DND-41 (cell line): Measurements from ENCODE around the gene CCNY.

ENCODE experiments used
- ATAC-seq: fragments of 200-7000 bp; cut with Tn5 transposase; 3 replicates; pipeline ENCODE4 v1.9.1; 2021; ENCODE audit warnings: low read depth; ENCODE audit not compliant: insufficient read depth
- DNase-seq: peaks from one replicate; pipeline ENCODE4 v3.0.0-alpha.2; 2020
- H2AFZ ChIP-seq: 2 replicates; pipeline ENCODE4 v1.6.0; 2012; ENCODE audit warnings: low read depth, low read length
- H3K27ac ChIP-seq: 2 replicates; pipeline ENCODE4 v1.5.1; 2012; ENCODE audit warnings: low read length, inconsistent platforms
- H3K27me3 ChIP-seq: fragments of 200-600 bp; sonication (generic); 2 replicates; pipeline ENCODE4 v1.6.0; 2012; ENCODE audit warnings: low read length, mild to moderate bottlenecking, inconsistent platforms; ENCODE audit not compliant: insufficient read depth, poor library complexity
- H3K36me3 ChIP-seq: 2 replicates; pipeline ENCODE4 v1.5.1; 2012; ENCODE audit warnings: low read length, inconsistent platforms; ENCODE audit not compliant: insufficient read depth
- H3K4me1 ChIP-seq: 2 replicates; pipeline ENCODE4 v1.5.1; 2012; ENCODE audit warnings: mild to moderate bottlenecking, low read length; ENCODE audit not compliant: insufficient read depth
- H3K4me2 ChIP-seq: 2 replicates; pipeline ENCODE4 v1.6.0; 2012; ENCODE audit warnings: mild to moderate bottlenecking, moderate library complexity, low read length, inconsistent platforms; ENCODE audit not compliant: insufficient read depth
- H3K4me3 ChIP-seq, 2 experiments: fragments of 200-600 bp in 1 of 2; shearing (Covaris generic) in 1 of 2; 2 replicates each; pipeline ENCODE4 v1.5.1; 2012 to 2016; ENCODE audit warnings: inconsistent platforms in 2 of 2, low read length in 2 of 2, mild to moderate bottlenecking in 2 of 2, low read depth in 1 of 2, moderate library complexity in 1 of 2
- H3K79me2 ChIP-seq: 2 replicates; pipeline ENCODE4 v1.6.0; 2012; ENCODE audit warnings: low read length, inconsistent platforms; ENCODE audit not compliant: insufficient read depth
- H3K9ac ChIP-seq: 2 replicates; pipeline ENCODE4 v1.6.0; 2012; ENCODE audit warnings: low read depth, mild to moderate bottlenecking, inconsistent platforms, low read length, moderate library complexity
- H3K9me3 ChIP-seq: 2 replicates; pipeline ENCODE4 v1.5.1; 2012; ENCODE audit warnings: low read length, moderate library complexity, mild to moderate bottlenecking, inconsistent platforms; ENCODE audit not compliant: insufficient read depth, severe bottlenecking
- H4K20me1 ChIP-seq: 2 replicates; pipeline ENCODE4 v1.6.0; 2012; ENCODE audit warnings: low read length; ENCODE audit not compliant: insufficient read depth
- EZH2 ChIP-seq: IDR thresholded peaks from 3 replicates; pipeline ENCODE4 v1.6.1; 2012; ENCODE audit warnings: borderline replicate concordance, low read depth, mild to moderate bottlenecking, moderate library complexity, low read length, inconsistent platforms; ENCODE audit not compliant: severe bottlenecking
- TF ChIP-seq, protein P1 (sequence below): IDR thresholded peaks from 2 replicates; pipeline ENCODE4 v1.5.1; 2012; ENCODE audit warnings: borderline replicate concordance, low read length, moderate library complexity, mild to moderate bottlenecking; ENCODE audit not compliant: poor library complexity, severe bottlenecking; ENCODE audit errors: extremely low read depth

CCNY gene

DNA sequence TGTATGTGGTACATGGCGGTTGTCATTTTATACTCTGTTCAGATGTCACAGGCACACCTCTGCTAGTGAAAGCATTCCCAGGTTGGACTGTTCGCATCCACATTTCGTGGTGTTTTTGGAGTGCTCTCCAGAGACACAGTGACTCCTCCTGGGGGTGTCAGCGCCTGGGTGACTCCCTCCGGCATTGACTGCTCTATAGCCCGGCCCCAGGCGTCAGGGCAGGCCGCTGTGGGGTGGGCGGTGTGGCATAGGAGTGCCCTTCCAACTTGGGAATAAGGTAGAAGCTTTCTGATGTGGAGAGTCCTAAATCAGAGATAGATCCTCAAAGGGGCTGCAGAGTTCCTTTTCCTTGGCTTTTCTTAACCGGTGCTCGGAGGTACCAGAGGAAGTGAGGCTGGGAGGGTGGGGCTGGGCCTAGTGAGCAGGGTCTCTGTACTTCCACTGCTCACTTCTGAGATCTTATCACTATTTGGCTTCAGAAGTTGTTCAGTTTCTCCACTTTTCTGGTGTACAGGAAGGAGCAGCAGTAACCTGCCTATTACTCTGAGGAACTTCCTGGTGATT is 32.3 kb downstream of the CCNY start:
- Histone ChIP-seq H3K9me3 (no peaks in the 10 kb centered on the region), H3K27ac (peak overlapping the region; percentile 24), H3K4me3 (no peak overlapping the region), H2AFZ (no peak overlapping the region), H3K9ac (no peak overlapping the region), H4K20me1 (peaks cover 77% of the 10 kb centered on the region), H3K4me2 (peak overlapping the region; percentile 13; the same call in 1 of the 2 replicates), H3K27me3 (no peaks in the 10 kb centered on the region), H3K79me2 (peaks cover 97% of the 10 kb centered on the region), H3K36me3 (no peaks in the 10 kb centered on the region), H3K4me1 (peaks cover 14% of the 10 kb centered on the region)
- ATAC-seq (peak; percentile 90), DNase-seq (peak; percentile 46)
- TF ChIP-seq, protein P1, sequence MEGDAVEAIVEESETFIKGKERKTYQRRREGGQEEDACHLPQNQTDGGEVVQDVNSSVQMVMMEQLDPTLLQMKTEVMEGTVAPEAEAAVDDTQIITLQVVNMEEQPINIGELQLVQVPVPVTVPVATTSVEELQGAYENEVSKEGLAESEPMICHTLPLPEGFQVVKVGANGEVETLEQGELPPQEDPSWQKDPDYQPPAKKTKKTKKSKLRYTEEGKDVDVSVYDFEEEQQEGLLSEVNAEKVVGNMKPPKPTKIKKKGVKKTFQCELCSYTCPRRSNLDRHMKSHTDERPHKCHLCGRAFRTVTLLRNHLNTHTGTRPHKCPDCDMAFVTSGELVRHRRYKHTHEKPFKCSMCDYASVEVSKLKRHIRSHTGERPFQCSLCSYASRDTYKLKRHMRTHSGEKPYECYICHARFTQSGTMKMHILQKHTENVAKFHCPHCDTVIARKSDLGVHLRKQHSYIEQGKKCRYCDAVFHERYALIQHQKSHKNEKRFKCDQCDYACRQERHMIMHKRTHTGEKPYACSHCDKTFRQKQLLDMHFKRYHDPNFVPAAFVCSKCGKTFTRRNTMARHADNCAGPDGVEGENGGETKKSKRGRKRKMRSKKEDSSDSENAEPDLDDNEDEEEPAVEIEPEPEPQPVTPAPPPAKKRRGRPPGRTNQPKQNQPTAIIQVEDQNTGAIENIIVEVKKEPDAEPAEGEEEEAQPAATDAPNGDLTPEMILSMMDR: no peak
- TF ChIP-seq EZH2: no peak

DNA sequence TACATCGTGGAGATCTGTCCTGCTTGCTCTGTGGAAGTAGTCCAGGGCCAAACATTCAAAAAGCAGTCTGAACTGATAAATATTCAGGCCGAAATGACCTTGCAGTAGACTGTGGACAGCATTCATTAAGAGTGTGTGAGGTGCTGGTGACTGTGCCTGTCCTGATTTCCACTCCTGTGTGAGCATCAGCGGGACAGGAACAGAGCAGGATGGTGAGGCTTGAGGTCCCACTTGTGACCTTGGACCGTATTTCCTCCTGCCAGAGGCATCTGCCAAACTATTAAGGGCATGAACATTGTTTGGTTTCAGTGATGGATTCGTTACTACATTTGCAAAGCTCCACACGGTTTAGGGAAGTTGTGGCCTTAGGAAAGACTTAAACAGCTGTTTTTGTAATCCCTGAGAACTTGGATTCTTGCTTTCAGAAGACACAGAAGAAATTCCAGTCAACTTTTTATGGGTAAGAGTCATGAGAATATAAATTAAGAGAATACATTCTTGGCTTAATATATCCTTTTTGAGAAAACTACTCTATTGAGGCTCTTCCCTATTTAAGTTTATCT is 32.8 kb downstream of the CCNY start:
- H3K79me2 ChIP-seq: peaks cover 96% of the 10 kb centered on the region
- ATAC-seq (no peak; the same call in 2 of the 3 replicates), DNase-seq (no peak)
- peaks cover 14% of the 10 kb centered on the region for H3K4me1 ChIP-seq
- no peak overlapping the region for H2AFZ ChIP-seq
- TF ChIP-seq, protein P1: no peak
- TF ChIP-seq EZH2: no peak
- H3K9me3 ChIP-seq: no peaks in the 10 kb centered on the region
- no peak overlapping the region for H3K9ac ChIP-seq
- peaks cover 73% of the 10 kb centered on the region for H4K20me1 ChIP-seq
- no peaks in the 10 kb centered on the region for H3K27me3 ChIP-seq
- peak overlapping the region; percentile 24 for H3K27ac ChIP-seq
- no peaks in the 10 kb centered on the region for H3K36me3 ChIP-seq
- H3K4me3 ChIP-seq: no peak overlapping the region
- H3K4me2 ChIP-seq: no peak overlapping the region; the same call in 1 of the 2 replicates

DNA sequence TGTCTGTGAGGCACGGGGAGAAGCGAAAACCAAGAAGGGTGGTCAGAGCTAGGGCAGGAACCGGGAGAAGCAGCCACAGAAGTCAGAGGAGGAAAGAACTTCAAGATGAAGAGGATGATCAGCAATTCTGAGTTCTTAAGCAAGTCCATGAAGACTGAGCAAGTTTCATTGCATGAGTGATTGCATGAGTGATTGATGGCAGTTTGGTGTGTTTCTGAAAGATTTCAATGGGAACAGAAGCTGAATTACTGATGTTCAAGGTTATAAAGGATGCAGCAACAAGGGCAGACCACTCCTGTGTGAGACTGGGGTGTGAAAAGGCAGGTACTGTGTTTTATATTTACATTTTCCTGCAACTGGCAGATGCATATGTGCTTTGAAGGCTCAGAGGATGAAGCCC is 35.4 kb downstream of the CCNY start:
- Histone ChIP-seq H3K79me2 (peaks cover 96% of the 10 kb centered on the region), H3K4me2 (no peak overlapping the region), H4K20me1 (peaks cover 80% of the 10 kb centered on the region)

More for the DNA sequence above, 35.4 kb downstream of the CCNY start:
- no peaks in the 10 kb centered on the region for H3K9me3 ChIP-seq
- no peak overlapping the region for H2AFZ ChIP-seq
- no peaks in the 10 kb centered on the region for H3K27me3 ChIP-seq
- H3K36me3 ChIP-seq: no peaks in the 10 kb centered on the region
- no peak for TF ChIP-seq EZH2
- TF ChIP-seq, protein P1: no peak
- DNase-seq (no peak), ATAC-seq (no peak)
- H3K9ac ChIP-seq: no peak overlapping the region
- H3K4me1 ChIP-seq: peaks cover 14% of the 10 kb centered on the region
- no peak overlapping the region for H3K27ac ChIP-seq
- no peak overlapping the region for H3K4me3 ChIP-seq
